HG03342 (cell line): ENCODE data around the gene LRRC27.
"Not testable (repeated sequence)": the region's sequence is repeated elsewhere in the genome, so short reads cannot be mapped to it uniquely, and the experiment has no call there.

ENCODE experiments used
- ATAC-seq: cut with Tn5 transposase; IDR thresholded peaks from one replicate; pipeline ENCODE4 v1.9.1; 2021; ENCODE audit warnings: mild to moderate bottlenecking, moderate library complexity; ENCODE audit not compliant: unreplicated experiment

Gene LRRC27

DNA sequence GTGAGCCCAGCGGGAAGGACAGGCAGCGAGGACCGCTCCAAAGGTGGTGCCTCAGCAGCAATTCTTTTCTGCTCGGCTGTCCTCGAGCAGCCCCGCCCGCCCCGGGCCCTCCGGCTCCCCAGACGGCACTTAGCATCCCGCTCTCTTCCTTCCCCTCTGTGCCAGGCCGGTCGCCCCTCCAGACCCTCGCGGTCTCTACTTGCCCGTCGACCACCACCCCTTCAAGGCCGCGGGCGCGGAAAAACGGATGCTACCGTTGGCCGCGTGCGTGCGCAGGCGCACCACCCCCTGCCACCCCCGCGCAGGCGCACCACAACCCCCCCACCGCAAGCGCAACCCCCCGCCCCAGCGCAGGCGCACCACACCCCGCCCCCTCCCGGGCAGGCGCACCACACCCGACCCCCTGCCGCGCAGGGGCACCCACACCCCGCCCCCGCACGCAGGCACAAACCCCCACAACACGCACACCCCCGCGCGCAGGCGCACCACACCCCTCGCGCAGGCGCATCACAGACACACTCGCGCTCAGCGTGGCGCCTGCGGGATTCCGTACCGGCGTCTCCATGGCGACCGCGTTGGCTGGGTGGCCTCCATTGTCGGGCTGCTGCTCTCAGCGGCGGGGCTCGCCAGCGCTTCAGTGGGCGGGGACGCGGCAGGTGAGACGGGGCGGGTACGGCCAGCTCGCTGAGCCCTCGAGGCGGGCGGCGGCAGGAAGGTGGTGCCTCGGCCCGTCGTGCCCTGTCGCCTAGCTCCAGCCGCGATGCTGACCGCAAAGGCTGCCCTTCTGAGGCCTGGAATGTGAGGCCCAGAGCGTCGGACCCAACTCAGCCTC is at the start of gene LRRC27:
TSS of gene LRRC27 (plus strand) at position 593 of the 832 bp plus-strand sequence. CDS start 1,332 bp downstream, outside the sequence.
- ATAC-seq, result peak; percentile 63

DNA sequence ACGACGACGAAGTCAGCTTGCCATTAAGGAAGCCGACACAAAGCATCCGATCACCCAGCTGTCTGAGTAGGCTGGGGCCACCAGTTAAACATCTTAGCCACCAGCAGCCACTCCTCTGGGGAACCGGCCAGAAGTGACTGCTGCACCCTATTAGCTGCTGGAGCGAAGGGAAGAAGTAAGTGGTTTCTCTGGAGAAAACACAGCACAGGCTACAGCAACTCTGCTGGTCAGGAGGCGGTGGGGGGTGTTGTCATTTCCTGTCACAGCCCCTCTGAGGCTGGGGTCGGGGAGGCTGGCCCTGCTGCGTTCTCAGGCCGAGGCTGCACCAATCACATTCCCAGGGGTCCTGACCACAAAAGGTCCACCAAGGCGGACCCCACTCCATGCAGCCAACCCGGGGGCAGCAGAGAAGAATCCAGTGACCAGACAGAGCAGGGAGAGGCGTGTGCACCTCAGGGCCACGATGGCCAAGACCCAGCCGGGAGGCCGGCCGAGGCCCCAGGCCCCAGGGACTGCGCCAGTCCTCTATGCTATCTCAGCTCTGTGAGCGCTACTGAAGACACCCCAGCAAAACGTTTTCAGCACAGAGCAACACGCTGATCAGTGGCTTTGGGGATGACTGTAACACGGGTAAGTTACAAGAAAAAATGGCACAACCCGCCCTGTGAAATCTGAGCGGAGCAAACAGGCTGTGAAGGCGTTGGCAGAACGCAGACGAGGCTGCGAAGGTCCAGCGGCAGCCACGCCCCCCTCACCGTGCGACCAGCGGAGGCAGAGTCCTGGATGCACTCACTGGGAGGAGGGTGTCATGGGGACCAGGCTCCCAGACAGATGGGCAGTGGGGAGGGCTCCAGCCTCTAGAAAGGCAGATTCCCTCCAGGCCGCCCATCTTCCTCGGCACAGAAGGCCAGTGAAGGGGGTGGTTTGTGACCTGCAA is 49.1 kb upstream of the LRRC27 start:
- no peak for ATAC-seq

DNA sequence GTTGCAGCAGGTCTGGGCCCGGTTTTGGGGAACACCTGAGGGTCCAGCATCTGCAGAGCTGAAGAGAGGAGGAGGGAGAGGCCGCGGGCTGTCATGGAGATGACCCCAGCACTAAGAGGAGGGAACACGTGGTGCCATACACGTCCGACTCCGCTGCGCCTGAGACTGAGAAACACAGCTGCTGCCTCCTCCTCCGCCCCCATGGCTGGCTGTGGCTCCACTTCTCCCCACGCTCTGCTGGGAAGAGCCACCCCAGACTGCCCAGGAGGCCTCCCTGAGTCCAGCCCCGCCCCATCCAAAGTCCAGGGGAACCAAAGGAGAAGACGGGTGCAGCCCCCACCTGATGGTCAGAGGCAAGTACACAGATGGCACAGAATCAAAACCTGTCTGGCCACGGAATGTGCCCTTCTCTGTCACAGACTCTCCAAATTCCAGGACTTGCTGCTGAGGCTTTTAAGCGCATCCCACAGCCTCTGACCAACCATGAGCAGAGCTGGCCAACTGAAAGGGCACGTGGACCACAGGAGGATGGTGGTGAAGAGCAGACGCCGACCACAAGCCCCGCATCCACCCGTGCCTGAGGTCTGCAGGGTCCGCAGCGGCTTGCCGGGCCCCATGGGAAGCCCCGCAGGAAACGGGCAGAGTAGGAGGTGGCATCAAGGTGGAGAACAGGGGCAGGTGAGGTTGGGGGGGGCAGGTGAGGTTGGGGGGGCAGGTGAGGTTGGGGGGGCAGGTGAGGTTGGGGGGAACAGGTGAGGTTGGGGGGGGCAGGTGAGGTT is 48.2 kb upstream of the LRRC27 start:
- ATAC-seq, result no peak

DNA sequence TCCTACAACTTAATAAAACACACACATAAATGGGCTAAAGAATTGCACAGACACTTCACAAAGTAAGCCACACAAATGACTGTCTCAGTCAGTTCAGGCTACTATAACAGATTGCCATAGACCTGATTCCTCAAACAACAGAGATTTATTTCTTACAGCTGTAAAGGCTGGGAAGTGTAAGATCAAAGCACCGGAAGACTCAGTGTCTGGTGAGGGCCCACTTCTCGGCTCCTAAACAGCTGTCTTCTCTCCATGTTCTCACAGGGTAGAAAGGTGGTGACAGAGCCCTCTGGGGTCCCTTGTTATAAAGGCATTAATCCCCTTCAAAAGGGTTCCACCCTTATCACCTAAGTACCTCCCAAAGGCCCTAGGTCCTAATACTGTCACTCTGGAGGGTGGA is 42.6 kb upstream of the LRRC27 start:
- ATAC-seq, result no peak

DNA sequence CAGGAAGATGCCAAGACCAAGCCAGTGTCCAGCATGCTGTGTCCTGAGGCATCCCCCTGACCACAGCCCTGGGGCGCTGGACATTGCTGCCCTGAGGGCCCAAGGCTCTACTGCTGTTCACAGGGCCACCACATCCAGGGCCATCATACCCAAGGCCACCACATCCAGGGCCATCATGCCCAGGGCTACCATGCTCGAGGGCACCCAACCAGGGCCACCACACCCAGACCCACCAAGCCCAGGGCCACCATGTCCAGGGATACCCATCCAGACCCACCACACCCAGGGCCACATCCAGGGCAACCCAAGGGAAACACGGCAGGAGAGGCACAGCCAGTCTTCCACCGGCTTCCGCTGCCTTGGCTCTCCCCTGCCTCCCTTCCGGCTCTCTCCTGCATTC is 41.4 kb upstream of the LRRC27 start:
- ATAC-seq, result no peak

DNA sequence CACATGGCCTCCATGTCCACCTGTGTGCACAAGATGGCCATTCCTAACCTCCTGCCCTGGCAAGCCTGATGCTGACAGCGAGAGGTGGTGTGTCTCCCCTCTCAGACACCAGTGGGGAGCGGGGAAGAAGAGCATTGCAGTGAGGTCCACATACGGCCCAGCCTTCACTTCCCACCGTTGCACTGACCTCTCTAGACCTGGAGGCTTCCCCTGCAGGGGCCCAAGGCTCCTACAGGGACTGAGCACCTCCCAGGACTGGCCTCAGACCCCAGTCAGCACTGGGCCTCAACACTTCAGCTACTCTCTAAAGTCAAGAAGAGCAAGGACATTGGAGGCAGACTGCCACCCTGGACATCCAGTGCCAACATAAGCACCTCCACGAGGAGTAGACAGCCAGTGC is 40.2 kb upstream of the LRRC27 start:
- ATAC-seq, result no peak

DNA sequence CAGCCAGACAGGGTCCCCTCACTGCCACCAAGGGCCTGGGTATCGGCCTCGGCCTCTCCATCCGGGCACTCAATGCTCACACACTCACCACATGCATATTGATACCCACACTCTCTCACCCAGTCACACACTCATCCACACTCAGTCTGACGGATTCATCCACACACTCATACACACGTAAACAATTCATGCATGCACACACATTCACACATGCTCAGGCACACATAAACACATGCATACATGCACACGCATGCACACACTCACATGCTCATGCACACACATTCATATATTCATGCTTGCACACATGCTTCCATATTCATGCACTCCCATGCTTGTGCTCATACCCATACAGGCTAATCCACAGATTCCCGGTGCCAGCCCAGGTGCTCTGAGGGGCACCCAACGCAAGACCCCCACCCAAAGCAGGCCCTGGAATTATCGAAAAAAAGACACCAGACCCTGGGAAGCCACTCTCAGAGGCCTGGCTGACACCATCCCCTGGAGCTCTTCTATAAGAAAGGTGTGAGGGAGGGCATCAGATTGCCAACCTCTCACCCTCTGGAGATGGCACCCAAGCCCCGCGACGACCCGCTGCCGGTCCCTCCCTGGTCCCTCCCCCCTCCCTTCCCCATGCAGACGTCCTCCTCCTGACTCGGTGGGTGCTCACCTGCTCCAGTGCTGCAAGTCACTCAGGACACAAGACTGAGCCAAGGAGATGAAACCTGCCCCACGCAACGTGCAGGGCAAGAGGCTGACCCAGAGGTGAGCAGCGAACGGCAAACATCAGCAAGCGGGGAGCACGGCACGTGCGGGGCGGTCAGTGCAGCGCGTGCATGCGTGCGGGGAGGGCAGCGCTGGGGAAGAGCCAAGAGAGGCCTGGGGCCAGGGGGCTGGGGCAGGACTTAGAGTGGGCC is 39.4 kb upstream of the LRRC27 start:
- ATAC-seq, result no peak

DNA sequence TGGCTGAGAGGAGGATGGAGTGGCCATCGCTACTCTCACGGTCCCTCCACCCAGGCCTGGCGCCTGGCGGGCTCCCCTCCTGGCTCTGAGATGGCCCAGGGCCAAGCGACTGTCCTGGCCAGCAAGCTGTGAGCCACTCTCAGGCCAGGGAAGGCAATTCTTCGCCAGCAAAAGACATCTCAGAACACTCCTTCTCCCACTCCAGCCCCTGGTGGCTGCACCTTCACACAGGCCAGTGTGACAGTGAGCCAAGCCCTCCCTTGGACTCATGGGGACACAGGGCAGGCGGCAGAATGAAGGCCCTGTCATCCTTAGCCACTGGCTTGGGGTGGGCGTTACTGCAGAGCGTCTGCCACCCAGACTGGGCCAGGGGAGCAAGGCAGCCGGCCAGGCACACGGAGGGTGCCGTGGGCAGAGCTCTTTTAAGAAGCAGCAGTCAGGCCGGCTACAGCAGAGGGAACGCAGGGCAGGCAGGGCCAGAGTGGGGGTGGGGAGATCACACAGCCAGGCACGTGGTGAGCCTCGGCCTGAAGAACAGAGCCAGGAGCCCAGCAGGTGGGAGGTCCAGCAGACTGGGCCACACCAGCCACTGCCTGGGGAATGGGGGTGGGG is 38.7 kb upstream of the LRRC27 start:
- no peak for ATAC-seq

DNA sequence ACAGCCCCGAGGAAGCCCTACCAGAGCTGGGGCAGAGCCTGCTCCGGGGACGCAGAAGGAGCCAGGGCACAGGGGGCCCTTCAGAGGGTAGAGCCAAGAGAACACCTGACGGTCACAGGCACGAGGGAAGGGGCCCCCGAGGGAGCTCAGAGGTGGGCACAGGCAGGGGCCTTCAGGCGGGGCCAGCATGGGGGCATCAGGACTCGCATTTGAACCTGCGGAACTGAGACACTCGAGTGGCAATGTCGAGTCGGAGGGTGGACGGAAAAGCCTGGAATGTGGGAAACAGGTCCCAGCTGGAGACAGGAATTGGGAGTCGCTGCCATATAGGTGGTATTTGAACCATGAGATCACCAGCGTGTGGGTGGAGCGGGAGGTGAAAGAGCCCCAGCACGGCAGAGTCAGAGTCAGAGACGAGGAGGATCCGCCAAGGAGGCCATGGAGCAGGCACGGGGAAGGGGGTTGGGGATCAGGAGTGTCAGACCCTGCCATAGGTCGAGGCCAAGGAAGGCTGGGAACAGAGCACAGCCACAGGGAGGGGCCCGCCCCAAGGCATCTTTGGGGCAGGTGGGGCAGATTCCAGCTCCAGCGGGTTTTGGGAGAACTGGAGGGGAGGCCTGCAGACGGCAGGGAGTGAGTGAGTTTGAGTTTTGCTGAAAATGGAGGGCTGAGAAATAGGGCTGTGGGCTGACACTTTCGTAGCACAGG is 38.0 kb upstream of the LRRC27 start:
- ATAC-seq, result no peak

DNA sequence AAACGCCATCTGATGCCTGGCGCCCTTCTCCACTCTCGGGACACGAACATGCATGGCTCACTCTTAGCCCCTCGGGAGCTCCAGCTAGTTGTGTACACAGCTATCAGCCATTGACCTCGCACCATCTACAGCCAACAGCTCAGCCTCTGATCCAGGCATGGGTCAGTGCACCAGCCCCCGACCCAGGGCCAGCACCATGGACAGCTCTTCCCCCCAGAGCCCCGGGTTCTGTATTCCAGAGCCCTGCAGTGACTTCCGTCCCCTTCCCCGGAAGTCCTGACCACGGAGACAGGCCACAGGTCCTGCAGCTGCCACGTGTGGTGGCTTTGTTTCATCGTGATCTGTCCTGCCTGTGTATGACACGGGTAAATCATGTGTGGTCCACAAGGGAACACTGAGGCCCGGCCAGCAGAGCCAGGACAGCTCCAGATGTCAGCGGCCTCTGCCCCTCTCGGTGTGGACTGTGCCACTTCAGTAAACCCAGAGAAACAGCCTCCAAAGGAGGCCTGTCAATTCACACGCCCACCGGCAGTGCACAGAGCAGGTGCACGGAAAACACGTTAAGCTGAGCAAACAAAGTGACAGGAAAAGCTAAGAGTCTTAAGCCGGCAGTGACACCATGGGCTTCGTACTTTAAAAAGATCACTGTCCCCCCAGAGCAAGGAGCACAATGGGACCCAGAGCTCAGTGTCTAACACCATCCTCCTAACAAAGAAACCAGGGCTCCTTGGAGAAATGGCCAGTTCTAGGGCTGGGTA is 37.3 kb upstream of the LRRC27 start:
- ATAC-seq, result no peak

DNA sequence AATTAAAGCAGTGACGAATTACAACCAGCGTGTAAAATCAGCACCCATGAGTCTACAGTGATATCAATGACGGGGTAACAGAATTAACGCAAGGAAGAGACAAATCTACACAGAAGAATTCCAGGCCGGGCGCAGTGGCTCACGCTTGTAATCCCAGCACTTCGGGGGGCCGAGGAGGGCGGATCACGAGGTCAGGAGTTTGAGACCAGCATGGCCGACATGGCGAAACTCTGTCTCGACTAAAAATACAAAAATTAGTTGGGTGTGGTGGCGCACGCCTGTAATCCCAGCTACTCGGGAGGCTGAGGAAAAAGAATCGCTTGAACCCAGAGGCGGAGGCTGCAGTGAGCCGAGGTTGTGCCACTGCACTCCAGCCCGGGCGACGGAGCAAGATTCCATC is 36.5 kb upstream of the LRRC27 start:
- ATAC-seq, result not testable (repeated sequence)

DNA sequence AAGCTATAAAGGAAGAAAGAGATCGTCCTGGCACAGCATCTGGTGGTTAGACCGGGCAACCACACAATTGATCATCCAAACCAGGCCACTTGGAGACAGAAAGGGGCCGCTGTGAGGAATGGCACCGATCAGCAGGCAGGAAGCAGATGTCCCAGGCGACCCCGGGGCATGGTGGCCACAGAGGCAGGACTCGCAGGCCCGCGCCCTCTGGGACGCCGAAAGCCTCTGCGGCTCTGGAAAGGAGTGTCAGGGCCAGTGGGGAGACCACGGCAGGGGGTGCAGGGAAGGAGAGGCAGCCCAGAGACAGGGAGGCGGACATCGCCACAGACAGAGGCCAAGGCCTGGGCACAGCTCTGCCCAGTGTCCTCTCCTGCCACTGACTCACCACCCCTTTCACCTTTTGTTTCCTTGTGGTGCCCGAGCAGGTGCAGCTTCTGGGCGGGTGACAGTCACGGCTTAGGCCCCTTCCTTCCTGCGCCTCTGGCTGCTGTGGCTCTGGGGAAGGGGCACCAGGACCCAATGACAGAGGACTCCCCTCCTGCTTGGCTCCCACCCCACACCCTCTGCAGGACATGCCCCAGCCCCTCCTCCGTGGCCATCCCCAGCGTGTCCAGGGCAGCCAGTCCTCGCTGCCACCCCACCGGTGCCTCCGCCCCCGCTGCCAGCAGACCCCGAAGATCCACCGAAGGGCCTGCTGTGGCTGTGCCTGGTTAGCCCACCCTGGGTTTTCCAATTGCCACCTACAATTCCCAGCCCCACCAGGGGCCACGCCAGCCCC is 35.1 kb upstream of the LRRC27 start:
- no peak for ATAC-seq

DNA sequence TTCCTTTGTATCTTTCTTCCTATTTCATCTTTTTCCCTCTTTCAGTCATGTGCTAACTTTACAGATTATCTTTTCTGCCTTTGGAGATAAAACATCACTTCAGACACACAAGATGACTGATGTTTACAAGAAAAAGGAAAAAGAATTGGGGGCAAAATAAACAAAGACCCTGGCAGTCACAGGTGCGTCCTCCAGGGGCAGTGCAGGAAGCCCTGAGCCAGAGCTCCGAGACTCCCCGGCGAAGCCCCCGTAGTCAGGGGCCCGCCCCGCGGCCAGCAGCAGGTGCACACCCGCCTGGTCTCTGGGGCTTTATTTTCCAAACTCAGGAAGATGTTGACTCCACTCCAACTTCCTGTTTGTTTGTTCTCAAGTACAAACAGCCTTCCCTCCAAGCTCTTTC is 34.5 kb upstream of the LRRC27 start:
- ATAC-seq, result no peak

DNA sequence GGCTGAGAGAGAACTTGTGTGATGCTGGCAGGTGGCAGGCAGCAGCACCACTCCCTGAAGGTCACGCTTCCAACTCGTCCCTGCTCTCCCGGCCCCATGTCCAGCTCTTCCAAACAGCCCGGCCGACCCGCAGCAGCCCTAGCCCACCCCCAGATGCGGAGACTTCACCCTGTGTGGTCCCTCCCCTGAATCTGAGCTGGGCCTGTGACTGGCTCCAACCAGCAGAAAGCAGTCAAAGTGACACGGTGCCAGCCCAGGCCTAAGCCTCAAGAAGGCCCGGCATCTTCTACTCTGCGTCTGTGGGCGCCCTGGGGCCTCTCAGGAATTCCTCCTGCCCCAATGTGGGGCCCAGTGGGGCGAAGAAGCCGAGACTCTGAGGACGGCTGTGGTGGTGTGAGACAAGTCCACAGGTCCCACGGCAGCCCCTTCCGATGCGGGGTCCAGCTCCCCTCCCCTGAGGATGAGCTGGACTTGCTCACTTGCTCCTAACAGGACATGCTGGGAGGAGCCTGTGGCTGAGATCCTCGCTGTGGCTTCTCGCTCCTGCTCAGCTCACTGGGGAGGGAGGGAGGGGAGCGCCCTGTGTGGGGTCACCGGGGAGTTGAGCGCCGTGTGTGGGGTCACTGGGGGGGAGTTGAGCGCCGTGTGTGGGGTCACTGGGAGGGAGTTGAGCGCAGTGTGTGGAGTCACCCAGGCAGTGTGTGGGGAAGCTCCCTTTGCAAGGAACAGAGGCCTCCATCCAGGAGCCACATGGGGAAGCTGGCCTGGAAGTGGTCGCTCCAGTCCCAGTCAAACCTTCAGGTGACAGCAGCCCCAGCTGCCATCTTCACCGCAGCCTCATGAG is 33.7 kb upstream of the LRRC27 start:
- no peak for ATAC-seq

DNA sequence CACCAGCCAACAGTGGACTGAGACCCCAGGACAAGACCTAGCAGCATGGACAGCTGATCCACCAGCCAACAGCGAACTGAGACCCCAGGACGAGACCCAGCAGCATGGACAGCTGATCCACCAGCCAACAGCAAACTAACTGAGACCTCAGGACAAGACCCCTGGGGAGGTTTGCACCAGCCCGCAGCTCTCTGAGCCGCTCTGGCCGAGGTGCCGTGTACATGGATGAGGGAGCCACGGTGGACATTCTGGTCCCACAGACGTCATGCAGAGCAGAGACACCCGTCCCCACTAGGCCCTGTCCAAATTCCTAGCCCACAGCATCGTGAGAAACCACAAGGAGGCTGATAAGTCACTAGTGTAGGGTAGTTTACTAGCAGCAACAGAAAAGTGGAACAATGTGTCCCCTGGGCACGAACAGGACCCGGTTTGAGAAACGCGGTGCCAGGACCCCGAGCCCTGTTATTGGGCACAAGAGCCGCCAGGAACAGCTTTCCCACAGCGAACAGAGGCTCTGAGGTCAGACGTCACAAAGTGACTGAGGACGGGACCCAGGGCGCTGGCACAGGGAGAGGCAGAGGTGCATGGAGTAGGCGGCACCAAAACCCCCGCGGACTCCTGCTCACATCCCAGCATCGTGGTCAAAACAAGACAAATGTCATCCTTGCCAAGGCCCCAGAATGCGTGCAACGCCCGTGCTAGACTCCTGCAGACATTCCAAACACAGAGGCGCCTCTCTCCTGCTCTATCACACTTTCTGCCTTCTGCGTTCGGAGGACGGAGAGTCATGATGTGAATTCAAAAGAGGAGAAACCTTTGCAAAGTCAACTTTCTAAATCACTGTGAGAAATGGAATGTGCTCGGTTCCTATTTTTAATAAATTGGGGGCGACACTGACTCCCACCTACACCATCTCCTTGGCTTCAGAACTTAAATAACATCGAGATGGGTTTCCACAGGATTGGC is 32.3 kb upstream of the LRRC27 start:
- ATAC-seq, result no peak
